K562 (cell line): ENCODE measurements around the gene PMM1. TPM values are rescaled to one million over a fixed set of nuclear protein-coding genes. Genes with fewer than 3 reads are reported as not detected.
A peak's percentile ranks its signal among the peaks of the same experiment; 100 is the strongest.

ENCODE experiments used
- ATF7 ChIP-seq: fragments of 450-650 bp; IDR thresholded peaks from 2 replicates; pipeline ENCODE4 v1.7.1; 2014; ENCODE audit warnings: mild to moderate bottlenecking, moderate library complexity
- CTCFL ChIP-seq: IDR thresholded peaks from 2 replicates; pipeline ENCODE4 v1.6.1; 2011; ENCODE audit warnings: borderline replicate concordance, low read depth, mild to moderate bottlenecking, moderate library complexity, low read length; ENCODE audit not compliant: insufficient read depth, poor library complexity, severe bottlenecking
- DPF2 ChIP-seq: fragments of 450-650 bp; IDR thresholded peaks from 2 replicates; pipeline ENCODE4 v1.6.1; 2016
- ETV5 ChIP-seq: sonication (generic); formaldehyde crosslinking; IDR thresholded peaks from 2 replicates; pipeline ENCODE4 v1.4.0; 2020; ENCODE audit warnings: low read depth, mild to moderate bottlenecking, missing genetic modification reagents
- GABPA ChIP-seq: fragments of 200-800 bp; sonication (Bioruptor generic); conservative IDR thresholded peaks from 2 replicates; pipeline ENCODE4 v1.6.1; 2016; ENCODE audit warnings: low read depth, missing genetic modification characterization, missing compliant biosample characterization
- KDM2B ChIP-seq: fragments of 250-450 bp; sonication (Bioruptor Pico); IDR thresholded peaks from 2 replicates; pipeline ENCODE4 v1.8.0; 2021; ENCODE audit warnings: mild to moderate bottlenecking, moderate library complexity
- NR2C1 ChIP-seq, 2 experiments: fragments of 450-650 bp; IDR thresholded peaks; 2 replicates each; pipeline ENCODE4 v1.6.1; 2017; ENCODE audit warnings: mild to moderate bottlenecking in 2 of 2, antibody characterized with exemption in 1 of 2, inconsistent platforms in 1 of 2, missing compliant biosample characterization in 1 of 2, missing genetic modification characterization in 1 of 2
- PRMT5 ChIP-seq: sonication (generic); formaldehyde crosslinking; IDR thresholded peaks from 2 replicates; pipeline ENCODE4 v1.5.0; 2020; ENCODE audit warnings: missing genetic modification reagents
- PRPF4 ChIP-seq: fragments of 200-400 bp; formaldehyde crosslinking; IDR thresholded peaks from one replicate; pipeline ENCODE4 v1.6.1; 2017; ENCODE audit warnings: low read length, low read depth, mild to moderate bottlenecking; ENCODE audit not compliant: insufficient read depth, poor library complexity, severe bottlenecking
- SP2 ChIP-seq: IDR thresholded peaks from 2 replicates; pipeline ENCODE4 v1.6.1; 2011; ENCODE audit warnings: mild to moderate bottlenecking, low read depth, low read length, moderate library complexity; ENCODE audit not compliant: poor library complexity, severe bottlenecking; ENCODE audit errors: extremely low read depth
- TFE3 ChIP-seq: fragments of 450-650 bp; formaldehyde crosslinking; IDR thresholded peaks from 2 replicates; pipeline ENCODE4 v1.4.0; 2020; ENCODE audit warnings: mild to moderate bottlenecking, mixed read lengths
- ZEB2 ChIP-seq: fragments of 450-650 bp; IDR thresholded peaks from 2 replicates; pipeline ENCODE4 v1.6.1; 2016
- ZNF174 ChIP-seq: fragments of 250-450 bp; sonication (Bioruptor Pico); IDR thresholded peaks from 2 replicates; pipeline ENCODE4 v1.4.0; 2020; ENCODE audit warnings: mild to moderate bottlenecking
- ZNF347 ChIP-seq: fragments of 450-650 bp; formaldehyde crosslinking; IDR thresholded peaks from 2 replicates; pipeline ENCODE4 v1.4.0; 2020; ENCODE audit warnings: low read depth, mild to moderate bottlenecking, moderate library complexity
- ZNF699 ChIP-seq: fragments of 250-450 bp; sonication (Bioruptor Pico); IDR thresholded peaks from 2 replicates; pipeline ENCODE4 v1.8.0; 2021; ENCODE audit warnings: mild to moderate bottlenecking, moderate library complexity; ENCODE audit not compliant: insufficient replicate concordance
- polyA plus RNA-seq, 8 experiments: library from polyadenylated mRNA; depleted of rRNA in 4 of 8; stranded (reverse) in 5 of 8; unstranded in 3 of 8; fragments of >200 nt; fragmentation: Nextera tagmentation in 2 of 8; fragmentation: Illumina TruSeq in 1 of 8; extraction: Ambion mirVana in 2 of 8; extraction: Trizol in 1 of 8; gene quantifications; 2 replicates each; pipeline versions ENCODE4 v1.2.1 to v1.2.3, GENCODE V29; 2011 to 2014; ENCODE audit warnings: inconsistent platforms in 1 of 8, missing spikeins in 1 of 8
- total RNA-seq, 7 experiments: library from RNA; depleted of rRNA in 6 of 7; stranded (reverse); fragments of >200 nt in 6 of 7; fragmentation: Illumina TruSeq in 2 of 7; extraction: Trizol in 2 of 7; gene quantifications; 2 replicates each; pipeline versions ENCODE4 v1.2.1 to v1.2.3, GENCODE V29; 2011 to 2021; ENCODE audit warnings: low replicate concordance in 1 of 7
- TF ChIP-seq, protein P1 (sequence below): fragments of 150-350 bp; IDR thresholded peaks from 2 replicates; pipeline ENCODE4 v1.6.1; 2014; ENCODE audit warnings: low read depth, mild to moderate bottlenecking, low read length, borderline replicate concordance
- TF ChIP-seq, protein P2 (sequence below): fragments of 450-650 bp; IDR thresholded peaks from 2 replicates; pipeline ENCODE4 v1.6.1; 2016; ENCODE audit warnings: antibody characterized with exemption
- TF ChIP-seq, protein P3 (sequence below), 2 experiments: fragments of 450-650 bp; conservative IDR thresholded peaks; 2 replicates each; pipeline ENCODE4 v1.6.1; 2017; ENCODE audit warnings: mild to moderate bottlenecking in 2 of 2, moderate library complexity in 2 of 2

The PMM1 gene
- total and polyA plus RNA-seq, 9 of the 15 experiments (the other 6 are each of a cell fraction or from before 2014, with no cell fraction given) = 10.2 to 31.7 (median 20.3) TPM

GRCh38 chr22:41576877-41577276 lies 12.8 kb downstream of the PMM1 start (continued):
- TF ChIP-seq, protein P1, sequence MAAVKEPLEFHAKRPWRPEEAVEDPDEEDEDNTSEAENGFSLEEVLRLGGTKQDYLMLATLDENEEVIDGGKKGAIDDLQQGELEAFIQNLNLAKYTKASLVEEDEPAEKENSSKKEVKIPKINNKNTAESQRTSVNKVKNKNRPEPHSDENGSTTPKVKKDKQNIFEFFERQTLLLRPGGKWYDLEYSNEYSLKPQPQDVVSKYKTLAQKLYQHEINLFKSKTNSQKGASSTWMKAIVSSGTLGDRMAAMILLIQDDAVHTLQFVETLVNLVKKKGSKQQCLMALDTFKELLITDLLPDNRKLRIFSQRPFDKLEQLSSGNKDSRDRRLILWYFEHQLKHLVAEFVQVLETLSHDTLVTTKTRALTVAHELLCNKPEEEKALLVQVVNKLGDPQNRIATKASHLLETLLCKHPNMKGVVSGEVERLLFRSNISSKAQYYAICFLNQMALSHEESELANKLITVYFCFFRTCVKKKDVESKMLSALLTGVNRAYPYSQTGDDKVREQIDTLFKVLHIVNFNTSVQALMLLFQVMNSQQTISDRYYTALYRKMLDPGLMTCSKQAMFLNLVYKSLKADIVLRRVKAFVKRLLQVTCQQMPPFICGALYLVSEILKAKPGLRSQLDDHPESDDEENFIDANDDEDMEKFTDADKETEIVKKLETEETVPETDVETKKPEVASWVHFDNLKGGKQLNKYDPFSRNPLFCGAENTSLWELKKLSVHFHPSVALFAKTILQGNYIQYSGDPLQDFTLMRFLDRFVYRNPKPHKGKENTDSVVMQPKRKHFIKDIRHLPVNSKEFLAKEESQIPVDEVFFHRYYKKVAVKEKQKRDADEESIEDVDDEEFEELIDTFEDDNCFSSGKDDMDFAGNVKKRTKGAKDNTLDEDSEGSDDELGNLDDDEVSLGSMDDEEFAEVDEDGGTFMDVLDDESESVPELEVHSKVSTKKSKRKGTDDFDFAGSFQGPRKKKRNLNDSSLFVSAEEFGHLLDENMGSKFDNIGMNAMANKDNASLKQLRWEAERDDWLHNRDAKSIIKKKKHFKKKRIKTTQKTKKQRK = no peak
- TF ChIP-seq SP2 (no peak), PRMT5 (CRISPR knock-in tag) (no peak), DPF2 (no peak), ATF7 (0 out of 2 replicates have a peak, but pooled peaks have one; percentile 11), ZNF174 (no peak), GABPA (tag) (no peak), PRPF4 (no peak), ETV5 (no peak), ZNF347 (CRISPR knock-in tag) (no peak), NR2C1 (IDR thresholded peaks at IDR 0.05) (no peak), NR2C1 (tag; IDR thresholded peaks at IDR 0.05) (no peak), KDM2B (CRISPR knock-in tag) (no peak), ZNF699 (CRISPR knock-in tag) (no peak), CTCFL (peak; percentile 18), TFE3 (CRISPR knock-in tag) (no peak), ZEB2 (no peak)
- TF ChIP-seq, protein P2, sequence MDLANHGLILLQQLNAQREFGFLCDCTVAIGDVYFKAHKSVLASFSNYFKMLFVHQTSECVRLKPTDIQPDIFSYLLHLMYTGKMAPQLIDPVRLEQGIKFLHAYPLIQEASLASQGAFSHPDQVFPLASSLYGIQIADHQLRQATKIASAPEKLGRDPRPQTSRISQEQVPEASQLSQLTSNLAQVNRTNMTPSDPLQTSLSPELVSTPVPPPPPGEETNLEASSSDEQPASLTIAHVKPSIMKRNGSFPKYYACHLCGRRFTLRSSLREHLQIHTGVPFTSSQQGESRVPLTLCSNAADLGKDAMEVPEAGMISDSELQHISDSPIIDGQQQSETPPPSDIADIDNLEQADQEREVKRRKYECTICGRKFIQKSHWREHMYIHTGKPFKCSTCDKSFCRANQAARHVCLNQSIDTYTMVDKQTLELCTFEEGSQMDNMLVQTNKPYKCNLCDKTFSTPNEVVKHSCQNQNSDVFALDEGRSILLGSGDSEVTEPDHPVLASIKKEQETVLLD = no peak
- TF ChIP-seq, protein P3, sequence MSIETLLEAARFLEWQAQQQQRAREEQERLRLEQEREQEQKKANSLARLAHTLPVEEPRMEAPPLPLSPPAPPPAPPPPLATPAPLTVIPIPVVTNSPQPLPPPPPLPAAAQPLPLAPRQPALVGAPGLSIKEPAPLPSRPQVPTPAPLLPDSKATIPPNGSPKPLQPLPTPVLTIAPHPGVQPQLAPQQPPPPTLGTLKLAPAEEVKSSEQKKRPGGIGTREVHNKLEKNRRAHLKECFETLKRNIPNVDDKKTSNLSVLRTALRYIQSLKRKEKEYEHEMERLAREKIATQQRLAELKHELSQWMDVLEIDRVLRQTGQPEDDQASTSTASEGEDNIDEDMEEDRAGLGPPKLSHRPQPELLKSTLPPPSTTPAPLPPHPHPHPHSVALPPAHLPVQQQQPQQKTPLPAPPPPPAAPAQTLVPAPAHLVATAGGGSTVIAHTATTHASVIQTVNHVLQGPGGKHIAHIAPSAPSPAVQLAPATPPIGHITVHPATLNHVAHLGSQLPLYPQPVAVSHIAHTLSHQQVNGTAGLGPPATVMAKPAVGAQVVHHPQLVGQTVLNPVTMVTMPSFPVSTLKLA (conservative IDR thresholded peaks at IDR 0.05) = no peak
